GM12874 (cell line): ENCODE data around the gene NPW.

Experiments
- TF ChIP-seq, protein P1 (sequence below): IDR thresholded peaks from 2 replicates; pipeline ENCODE4 v1.5.1; 2011; ENCODE audit warnings: low read depth, mild to moderate bottlenecking, control low read depth, low read length, moderate library complexity; ENCODE audit not compliant: insufficient read depth

Gene NPW

DNA sequence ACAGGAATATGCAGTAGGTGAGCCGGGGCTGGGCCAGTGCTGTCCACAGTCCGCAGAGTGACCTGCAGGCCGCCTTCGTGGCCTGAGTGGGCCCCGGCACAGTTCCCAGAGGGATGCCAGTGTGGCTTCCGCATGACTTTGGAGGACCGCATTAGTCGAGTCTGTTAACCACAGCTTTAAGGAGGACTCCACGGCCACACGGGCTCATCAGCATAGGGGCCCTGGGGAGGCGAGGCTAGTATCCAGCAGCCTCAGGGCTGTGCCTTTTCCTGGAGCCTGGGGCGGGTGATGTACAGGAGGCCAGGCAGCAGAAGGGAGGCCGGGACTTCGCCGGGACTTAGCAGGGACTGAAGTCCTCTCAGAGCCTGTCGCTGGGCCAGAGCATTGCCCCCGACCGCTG is 41.4 kb downstream of the NPW start:
- TF ChIP-seq, protein P1, sequence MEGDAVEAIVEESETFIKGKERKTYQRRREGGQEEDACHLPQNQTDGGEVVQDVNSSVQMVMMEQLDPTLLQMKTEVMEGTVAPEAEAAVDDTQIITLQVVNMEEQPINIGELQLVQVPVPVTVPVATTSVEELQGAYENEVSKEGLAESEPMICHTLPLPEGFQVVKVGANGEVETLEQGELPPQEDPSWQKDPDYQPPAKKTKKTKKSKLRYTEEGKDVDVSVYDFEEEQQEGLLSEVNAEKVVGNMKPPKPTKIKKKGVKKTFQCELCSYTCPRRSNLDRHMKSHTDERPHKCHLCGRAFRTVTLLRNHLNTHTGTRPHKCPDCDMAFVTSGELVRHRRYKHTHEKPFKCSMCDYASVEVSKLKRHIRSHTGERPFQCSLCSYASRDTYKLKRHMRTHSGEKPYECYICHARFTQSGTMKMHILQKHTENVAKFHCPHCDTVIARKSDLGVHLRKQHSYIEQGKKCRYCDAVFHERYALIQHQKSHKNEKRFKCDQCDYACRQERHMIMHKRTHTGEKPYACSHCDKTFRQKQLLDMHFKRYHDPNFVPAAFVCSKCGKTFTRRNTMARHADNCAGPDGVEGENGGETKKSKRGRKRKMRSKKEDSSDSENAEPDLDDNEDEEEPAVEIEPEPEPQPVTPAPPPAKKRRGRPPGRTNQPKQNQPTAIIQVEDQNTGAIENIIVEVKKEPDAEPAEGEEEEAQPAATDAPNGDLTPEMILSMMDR: no peak

DNA sequence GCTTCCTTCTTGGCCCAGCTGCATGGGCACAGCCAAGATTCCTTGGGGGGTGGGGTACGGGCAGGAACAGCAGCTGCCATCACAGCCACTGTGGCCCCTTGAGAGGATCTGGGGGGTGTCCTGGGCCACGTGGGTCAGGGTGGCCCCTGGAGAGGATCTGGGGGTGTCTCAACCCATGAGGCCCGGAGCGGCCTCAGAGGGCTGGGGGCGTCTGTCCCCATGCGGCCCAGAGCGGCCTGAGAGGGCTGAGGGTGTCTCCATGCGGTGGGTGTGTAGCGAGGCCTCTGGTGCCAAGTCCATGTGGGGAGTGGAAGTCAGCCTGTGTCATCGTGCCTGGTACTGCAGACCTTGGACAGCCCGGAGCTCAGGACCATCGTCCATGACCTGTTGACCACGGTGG is 41.9 kb downstream of the NPW start:
- TF ChIP-seq, protein P1: no peak

DNA sequence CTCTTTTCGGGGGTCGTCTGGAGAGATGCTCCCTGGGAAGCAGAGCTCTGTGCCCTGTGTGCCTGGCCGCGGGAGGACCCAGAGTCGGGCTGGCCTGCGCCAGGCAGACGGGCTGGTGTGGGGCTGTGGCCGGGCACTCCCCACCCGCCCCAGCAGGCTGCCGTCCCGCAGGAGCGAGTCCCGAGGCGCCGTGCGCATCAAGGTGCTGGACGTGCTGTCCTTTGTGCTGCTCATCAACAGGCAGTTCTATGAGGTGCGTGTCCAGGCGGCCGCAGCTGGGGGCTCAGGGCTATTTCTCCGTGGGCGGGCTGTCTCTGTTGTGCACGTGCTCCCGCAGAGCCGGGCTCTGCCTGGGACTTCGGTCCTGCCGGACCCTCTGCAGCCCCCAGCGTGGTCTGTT is 43.2 kb downstream of the NPW start:
- TF ChIP-seq, protein P1: no peak

DNA sequence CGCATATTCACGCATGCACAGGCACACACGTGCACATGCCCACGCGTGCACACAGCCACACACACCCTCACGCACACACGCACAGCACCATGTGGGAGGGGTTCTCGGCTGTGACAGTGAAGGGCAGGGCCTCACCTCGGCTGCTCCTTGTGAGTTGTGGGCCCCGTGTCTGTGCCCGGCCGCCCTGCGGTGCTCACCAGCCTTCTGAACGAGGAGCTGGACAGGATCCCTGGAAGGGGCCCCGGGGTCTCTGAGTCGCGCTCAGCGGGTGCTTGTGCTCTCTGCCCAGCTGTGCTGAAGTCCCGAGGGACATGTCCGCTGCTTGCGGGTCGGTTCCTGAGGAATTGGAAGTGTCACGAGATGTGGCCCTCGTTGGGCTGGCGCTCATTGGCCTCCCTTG is 44.3 kb downstream of the NPW start:
- TF ChIP-seq, protein P1: no peak

DNA sequence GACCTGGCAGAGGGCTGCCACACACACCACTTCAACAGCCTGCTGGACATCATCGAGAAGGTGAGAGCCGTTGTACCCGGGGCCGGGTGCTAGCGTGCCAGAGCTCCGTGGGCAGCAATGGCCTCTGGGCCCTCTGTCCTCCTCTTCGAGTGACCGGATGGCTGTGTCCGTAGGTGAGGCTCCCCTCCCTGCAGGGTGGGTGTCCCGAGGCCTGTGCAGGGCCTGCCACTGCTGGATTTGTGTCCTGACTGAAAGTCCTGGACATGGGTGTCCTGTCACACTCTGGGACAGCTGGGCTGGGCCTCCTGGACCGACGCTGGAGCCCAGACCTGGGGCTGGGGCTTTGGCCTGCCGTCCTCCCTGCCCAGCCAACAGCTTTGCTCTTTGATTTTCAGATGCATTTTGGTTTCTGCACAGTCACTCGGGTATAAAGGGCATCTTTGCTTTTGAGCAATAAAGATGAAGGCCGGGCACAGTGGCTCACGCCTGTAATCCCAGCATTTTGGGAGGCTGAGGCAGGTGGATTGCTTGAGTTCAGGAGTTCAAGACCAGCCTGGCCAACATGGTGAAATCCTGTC is 44.9 kb downstream of the NPW start:
- TF ChIP-seq, protein P1: no peak

DNA sequence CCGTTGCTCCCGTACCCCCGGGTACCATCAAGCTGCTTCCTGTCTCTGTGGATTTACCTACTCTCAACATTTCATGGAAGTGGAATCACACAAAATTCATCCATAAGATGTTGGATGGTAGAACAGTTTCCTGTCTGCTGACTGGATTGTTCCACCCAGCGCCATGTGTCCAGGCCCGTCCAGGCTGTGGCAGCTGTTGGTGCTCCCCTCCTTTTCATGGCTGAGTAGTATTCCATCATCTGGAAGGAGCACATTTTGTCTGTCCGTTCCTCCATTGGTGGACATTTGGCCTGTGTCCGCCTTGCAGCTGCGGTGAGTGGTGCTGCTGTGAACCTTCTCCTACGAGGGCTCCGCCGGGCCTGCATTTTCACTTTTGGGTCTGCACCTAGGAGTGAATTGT is 46.6 kb downstream of the NPW start:
- TF ChIP-seq, protein P1: no peak
